Brain pericyte (primary cell): Measurements from ENCODE around the gene APBA3.

Experiments used
- DNase-seq: peaks from one replicate; pipeline ENCODE4 v3.0.0-alpha.2; 2012; ENCODE audit warnings: low read depth, low spot score

APBA3 gene

DNA sequence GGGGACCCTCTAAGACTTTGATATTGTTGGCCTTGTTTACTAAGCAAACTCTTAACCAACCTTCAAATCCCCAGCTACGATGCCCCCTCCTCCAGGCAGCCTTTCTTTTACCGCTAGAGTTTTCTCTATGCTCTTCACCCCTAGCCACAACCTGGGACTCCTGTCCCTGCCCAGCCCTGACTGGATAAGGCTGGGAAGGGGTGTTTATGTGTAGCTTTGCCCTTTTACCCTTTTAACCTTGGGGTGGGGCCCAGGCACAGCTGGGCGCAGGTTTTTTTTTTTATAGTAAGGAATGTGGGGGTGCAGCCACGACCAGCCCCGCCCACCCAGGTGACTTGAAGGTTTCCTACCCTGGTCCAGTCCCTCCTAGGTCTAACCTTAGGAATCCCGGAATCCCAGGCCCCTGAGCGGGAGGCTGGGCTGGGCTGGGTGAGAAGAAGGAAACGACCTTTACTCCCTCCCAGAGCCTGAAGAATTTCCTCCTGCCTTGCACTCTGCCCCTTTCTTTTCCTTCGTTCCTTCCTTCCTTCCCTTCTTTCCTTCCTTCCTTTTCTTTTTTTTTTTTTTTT, 41.1 kb downstream of the APBA3 start:
- no peak for DNase-seq

DNA sequence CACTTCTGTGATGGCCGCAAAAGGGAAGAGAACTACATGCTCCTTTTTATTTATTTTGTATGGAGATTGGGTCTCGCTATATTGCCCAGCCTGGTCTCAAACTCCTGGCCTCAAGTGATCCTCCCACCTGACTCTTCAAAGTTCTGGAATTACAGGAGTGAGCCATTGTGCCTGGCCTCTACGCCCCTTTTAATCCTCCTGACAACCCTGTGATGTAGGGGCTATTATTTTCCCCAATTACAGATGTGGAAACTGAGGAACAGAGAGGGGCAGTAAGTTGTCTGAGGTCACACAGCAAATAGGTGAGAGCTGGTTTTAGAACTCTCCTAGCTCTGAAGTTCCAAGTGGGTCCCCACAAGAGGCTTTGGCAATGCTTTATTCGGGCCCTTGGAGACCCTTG, 41.6 kb downstream of the APBA3 start:
- no peak for DNase-seq

DNA sequence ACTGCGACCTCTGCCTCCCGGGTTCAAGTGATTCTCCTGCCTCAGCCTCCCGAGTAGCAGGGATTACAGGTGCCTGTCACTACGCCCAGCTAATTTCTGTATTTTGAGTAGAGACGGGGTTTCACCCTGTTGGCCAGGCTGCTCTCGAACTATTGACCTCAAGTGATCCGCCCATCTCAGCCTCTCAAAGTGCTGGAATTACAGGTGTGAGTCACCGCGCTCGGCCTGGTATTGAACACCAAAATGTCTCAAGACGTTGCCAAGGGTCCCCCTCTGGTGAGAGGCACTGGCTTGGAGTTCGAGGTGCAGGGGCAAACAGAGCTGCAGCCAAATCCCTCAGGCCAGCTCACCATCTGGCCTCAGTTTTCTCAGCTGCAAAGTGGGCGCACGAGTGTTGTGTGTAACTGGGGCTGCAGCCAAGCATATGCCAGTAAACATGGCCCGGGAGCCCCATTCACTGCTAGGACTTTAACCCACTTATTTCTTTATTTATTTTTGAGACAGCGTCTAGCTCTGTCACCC, 45.3 kb downstream of the APBA3 start:
- no peak for DNase-seq

DNA sequence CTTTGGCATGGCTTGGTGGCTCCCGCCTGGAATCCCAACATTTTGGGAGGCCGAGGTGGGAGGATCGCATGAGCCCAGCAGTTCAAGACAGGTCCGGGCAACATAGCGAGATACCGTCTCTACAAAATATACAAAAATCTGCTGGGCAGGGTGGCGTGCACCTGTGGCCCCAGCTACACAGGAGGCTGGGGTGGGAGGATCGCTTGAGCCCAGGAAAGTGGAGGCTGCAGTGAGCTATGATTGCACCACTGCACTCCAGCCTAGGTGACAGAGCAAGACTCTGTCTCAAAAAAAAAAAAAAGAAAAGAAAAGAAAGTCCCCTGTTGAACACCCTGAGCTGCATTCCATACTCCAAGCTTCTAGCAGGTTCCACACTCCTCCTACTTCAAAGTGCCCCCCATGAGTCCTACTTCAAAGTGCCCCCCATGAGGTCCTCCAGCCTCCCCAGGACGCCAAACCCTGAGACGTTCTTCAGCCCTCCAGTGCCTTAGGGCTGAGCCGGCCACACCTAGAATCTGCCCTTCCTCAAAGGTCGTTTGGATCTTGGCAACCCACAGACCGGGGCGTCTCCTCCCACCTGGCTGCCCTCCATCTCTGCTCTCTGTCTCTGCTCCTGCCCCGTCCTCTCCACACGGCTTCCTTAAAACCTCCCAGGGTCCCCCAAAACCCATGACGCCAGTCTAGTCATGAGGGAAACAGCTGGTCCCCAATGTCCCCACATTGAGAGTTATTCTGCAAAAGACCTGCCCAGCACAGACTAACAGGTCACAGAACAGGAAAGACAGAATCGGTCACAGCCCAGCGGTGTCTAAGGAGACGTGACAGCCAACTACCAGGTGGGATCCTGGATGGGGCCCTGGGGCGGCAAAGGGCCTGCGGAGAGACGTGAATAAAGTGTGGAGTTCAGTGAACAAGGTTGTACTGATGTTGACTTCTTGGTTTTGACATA, 48.6 kb downstream of the APBA3 start:
- no peak for DNase-seq

DNA sequence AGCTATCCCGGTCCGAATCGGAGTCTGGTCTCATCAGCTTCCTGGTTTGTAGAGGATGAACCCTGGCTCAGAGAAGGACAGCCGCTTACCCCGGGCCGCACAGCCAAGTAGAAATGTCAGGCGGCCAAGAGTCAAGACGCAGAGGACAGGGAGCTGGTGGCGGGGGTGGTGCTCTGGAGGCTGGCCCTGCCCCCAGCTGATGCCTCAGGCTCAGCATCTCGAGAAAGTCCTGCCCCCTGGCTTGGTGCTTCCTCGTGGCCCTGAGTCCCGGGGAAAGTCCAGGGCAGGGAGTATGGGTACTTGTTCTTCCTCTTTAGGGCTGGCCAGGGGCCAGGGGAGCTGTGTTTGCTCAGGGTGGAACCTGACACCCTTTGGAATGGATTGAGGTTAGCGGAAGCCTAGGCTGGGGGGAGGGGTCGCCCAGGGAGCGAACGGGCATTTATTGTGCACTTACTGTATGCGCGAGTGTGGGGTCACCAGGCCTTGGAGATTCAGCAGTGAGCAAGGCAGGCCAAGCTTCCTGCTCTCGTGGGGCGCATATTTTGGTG, 51.2 kb downstream of the APBA3 start:
- no peak for DNase-seq

DNA sequence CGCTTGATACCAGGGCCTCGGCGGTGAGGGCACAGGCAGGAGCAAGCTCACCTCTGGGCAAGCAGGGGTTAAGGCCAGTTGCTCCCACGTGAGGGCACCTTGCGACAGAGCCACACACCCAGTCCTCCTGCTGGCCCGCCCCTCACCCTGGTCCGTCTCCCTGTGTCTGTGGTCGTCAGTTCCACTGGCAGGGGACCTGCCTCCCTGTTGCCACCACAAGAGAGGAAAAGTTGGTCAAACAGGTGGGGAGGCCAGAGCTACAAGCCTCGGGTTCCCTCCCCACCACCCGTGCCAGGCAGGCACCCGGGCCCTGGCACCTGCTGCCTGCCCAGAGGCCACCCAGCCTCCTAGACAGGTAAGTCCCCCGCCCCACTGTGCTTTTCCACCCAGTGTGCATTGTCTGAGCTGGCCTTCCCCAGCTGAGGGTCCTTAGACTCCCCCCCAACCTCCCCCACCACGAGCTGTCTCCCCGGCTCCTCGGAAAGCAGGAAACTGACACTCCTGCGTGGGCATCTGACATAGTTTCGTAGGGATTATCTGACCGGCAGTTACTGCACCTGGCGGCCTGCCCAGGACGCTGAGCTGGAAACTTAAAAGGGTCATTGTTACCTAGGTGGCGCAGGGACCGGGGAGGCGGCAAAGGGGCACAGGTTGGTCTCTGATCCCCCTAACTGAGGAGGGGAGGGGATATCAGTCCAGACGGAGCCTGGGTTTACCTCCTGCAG, 53.1 kb downstream of the APBA3 start, which contains the start of gene TJP3:
Gene TJP3, plus strand, starts transcription at position 178 of the 725 bp plus-strand sequence. CDS start 20,049 bp downstream, outside the sequence.
- no peak for DNase-seq

DNA sequence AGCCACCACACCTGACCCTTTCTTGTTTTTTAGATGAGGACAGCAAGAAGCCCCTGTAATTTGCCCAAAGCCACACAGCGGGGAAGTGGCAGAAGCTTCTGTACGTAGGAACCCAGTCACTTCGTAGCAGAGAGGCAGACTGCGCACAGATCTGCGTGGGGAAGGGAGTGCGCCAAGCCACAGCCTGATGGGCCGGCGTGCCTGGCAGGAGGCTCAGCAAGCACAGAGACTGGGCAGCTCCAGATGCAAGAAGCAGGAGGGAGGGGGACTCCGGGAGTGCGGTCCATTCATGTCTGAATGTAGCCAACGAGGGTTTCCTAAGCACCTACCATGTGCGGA, 53.7 kb downstream of the APBA3 start:
- DNase-seq = no peak

DNA sequence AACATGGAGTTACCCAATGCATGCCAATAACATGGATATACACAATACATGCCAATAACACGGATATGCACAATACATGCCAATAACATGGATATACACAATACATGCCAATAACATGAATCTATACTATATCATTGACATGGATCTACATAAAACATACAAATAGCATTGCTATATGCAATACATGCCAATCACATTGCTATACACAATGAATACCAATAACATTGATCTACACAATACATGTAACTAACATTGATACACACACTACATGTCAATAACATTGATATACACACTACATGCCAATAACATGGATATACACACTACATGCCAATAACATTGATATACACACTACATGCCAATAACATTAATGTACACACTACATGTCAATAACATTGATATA, 60.3 kb downstream of the APBA3 start:
- no peak for DNase-seq
